ENCODE measurements around the gene NCAM2.

Gene NCAM2

GRCh38 chr21:21063828-21064227 lies 65.6 kb downstream of the NCAM2 start (continued):
- TF ChIP-seq ZNF701 (tag by site-specific recombination; IDR thresholded peaks at IDR 0.05), result no peak
- no peak for TF ChIP-seq ZNF830 (tag by site-specific recombination; IDR thresholded peaks at IDR 0.05; ENCODE audit: low read depth)
- no peak for TF ChIP-seq ZNF610 (tag by site-specific recombination; IDR thresholded peaks at IDR 0.05; ENCODE audit: borderline replicate concordance)
- TF ChIP-seq KLF17 (tag by site-specific recombination; IDR thresholded peaks at IDR 0.05), result no peak
- TF ChIP-seq ZNF266 (tag by site-specific recombination; IDR thresholded peaks at IDR 0.05; ENCODE audit: low read depth), result no peak
- TF ChIP-seq ZNF362 (tag by site-specific recombination; IDR thresholded peaks at IDR 0.05), result no peak
- no peak for TF ChIP-seq ZNF169 (tag by site-specific recombination; IDR thresholded peaks at IDR 0.05)
- no peak for TF ChIP-seq ZNF449 (tag by site-specific recombination; IDR thresholded peaks at IDR 0.05)
- TF ChIP-seq ZNF146 (tag by site-specific recombination; IDR thresholded peaks at IDR 0.05), result no peak
- TF ChIP-seq EGR2 (tag by site-specific recombination; IDR thresholded peaks at IDR 0.05; ENCODE audit: low read depth), result no peak
- no peak for TF ChIP-seq BCL11A (tag by site-specific recombination; IDR thresholded peaks at IDR 0.05; ENCODE audit: low read depth)
- TF ChIP-seq GLI2 (tag by site-specific recombination; IDR thresholded peaks at IDR 0.05; ENCODE audit: borderline replicate concordance, low read depth), result no peak
- no peak for TF ChIP-seq WT1 (tag by site-specific recombination; IDR thresholded peaks at IDR 0.05)
- TF ChIP-seq ZNF2 (tag by site-specific recombination; IDR thresholded peaks at IDR 0.05), result no peak

GRCh38 chr21:21064353-21064752 lies 66.1 kb downstream of the NCAM2 start:
- CTCF ChIA-PET, result interaction anchor here (0.7 kb wide), 1 partner anchor 857 kb away, joined by 3 read pairs; no protein-coding TSS in a partner anchor
- no peak for TF ChIP-seq ZBTB20 (tag by site-specific recombination; IDR thresholded peaks at IDR 0.05)
- TF ChIP-seq ZNF19 (tag by site-specific recombination; IDR thresholded peaks at IDR 0.05; ENCODE audit: low read depth), result no peak
- TF ChIP-seq ZNF792 (tag by site-specific recombination; IDR thresholded peaks at IDR 0.05), result no peak
- TF ChIP-seq OVOL3 (tag by site-specific recombination; IDR thresholded peaks at IDR 0.05), result no peak
- TF ChIP-seq ZEB2 (tag by site-specific recombination; IDR thresholded peaks at IDR 0.05), result no peak
- TF ChIP-seq ZNF132 (tag by site-specific recombination; IDR thresholded peaks at IDR 0.05; ENCODE audit: borderline replicate concordance), result no peak
- Histone ChIP-seq H3K9me3 (ENCODE audit: control insufficient read depth, insufficient read depth, low read depth, low read length) (no peaks in the 10 kb centered on the region), H3K4me1 (ENCODE audit: control insufficient read depth, insufficient read depth, low read length) (no peaks in the 10 kb centered on the region), H3K36me3 (ENCODE audit: control insufficient read depth in 2 of 2, insufficient read depth in 1 of 2, low read length in 2 of 2) (no peaks in the 10 kb centered on the region), H3K4me3 (ENCODE audit: low read depth, low read length) (no peak overlapping the region), H3K27ac (ENCODE audit: extremely low read depth, low read depth, low read length) (no peak overlapping the region)
- POLR2A ChIA-PET, result no interaction called here

GRCh38 chr21:21067375-21067774 lies 69.2 kb downstream of the NCAM2 start:
- POLR2A ChIA-PET, result no interaction called here
- CTCF ChIA-PET, result interaction anchor here (1.4 kb wide), 1 partner anchor 30 kb away, joined by 3 read pairs; no protein-coding TSS in a partner anchor
- Histone ChIP-seq H3K4me3 (ENCODE audit: low read depth, low read length) (no peak overlapping the region), H3K27ac (ENCODE audit: extremely low read depth, low read depth, low read length) (no peak overlapping the region), H3K36me3 (ENCODE audit: control insufficient read depth in 2 of 2, insufficient read depth in 1 of 2, low read length in 2 of 2) (no peaks in the 10 kb centered on the region), H3K9me3 (ENCODE audit: control insufficient read depth, insufficient read depth, low read depth, low read length) (no peaks in the 10 kb centered on the region), H3K4me1 (ENCODE audit: control insufficient read depth, insufficient read depth, low read length) (no peaks in the 10 kb centered on the region)
- no peak for TF ChIP-seq ZNF571 (tag by site-specific recombination; IDR thresholded peaks at IDR 0.05)
- no peak for TF ChIP-seq GFI1B (tag by site-specific recombination; IDR thresholded peaks at IDR 0.05)
- TF ChIP-seq ZFHX2 (tag by site-specific recombination; conservative IDR thresholded peaks at IDR 0.05), result no peak
- TF ChIP-seq ZNF830 (tag by site-specific recombination; IDR thresholded peaks at IDR 0.05; ENCODE audit: low read depth), result no peak
- TF ChIP-seq ZNF248 (tag by site-specific recombination; IDR thresholded peaks at IDR 0.05), result no peak
